ENCODE results near the gene NAAA. TPM values are rescaled to one million over a fixed set of nuclear protein-coding genes. Genes with fewer than 3 reads are reported as not detected.

Gene NAAA
- 10 to 100 TPM; 15.2 to 24.9 TPM for total RNA-seq
- 6.3 TPM for polyA plus RNA-seq (ENCODE audit: insufficient read depth, low read depth, low replicate concordance)
- long read RNA-seq, donor 1, partial matches to known transcripts, result 0 of 2 reads
- long read RNA-seq, donor 1, other reads (novel, unspliced or antisense), result 0 of 2 reads
- long read RNA-seq, donor 2, partial matches to known transcripts, result 0 of 1 reads
- long read RNA-seq, donor 2, other reads (novel, unspliced or antisense), result 0 of 1 reads

GRCh38 chr4:75940692-75941253 lies at the start of gene NAAA:
Gene NAAA, minus strand, starts transcription at chr4:75941013. Its CDS starts 64 bp downstream, at chr4:75940949.
- intact Hi-C loops (cut with DNase I; ENCODE audit: low total_unique reads), result no loop called here
- peak; percentile 63 for DNase-seq
- H3K27ac ChIP-seq, result peak within 1 kb of the TSS in 1 of 2 donors; percentile 63
- H3K36me3 ChIP-seq (ENCODE audit: low read depth, missing control alignments), result no peaks in the 10 kb centered on the region
- H3K4me1 ChIP-seq, result no peaks in the 10 kb centered on the region
- peak within 1 kb of the TSS; percentile 67 to 71 for H3K4me3 ChIP-seq
- H3K9me3 ChIP-seq, result no peaks in the 10 kb centered on the region
- WGBS, 2 donors, result 2% methylated on average over 8 to 23 of the region's 66 CpGs
- TF ChIP-seq POLR2A (IDR thresholded peaks at IDR 0.05) (no peak), CTCF (IDR thresholded peaks at IDR 0.05) (no peak)
- H3K27me3 ChIP-seq, result no peaks in the 10 kb centered on the region

GRCh38 chr4:75989846-75990528 lies 49.2 kb upstream of the NAAA start:
- H3K27ac ChIP-seq, result peak overlapping the region; percentile 41 to 81
- WGBS, 2 donors, result 1% methylated on average over 20 of the region's 20 CpGs
- peak overlapping the region; percentile 85 to 89 for H3K4me3 ChIP-seq
- intact Hi-C loops (cut with DNase I; ENCODE audit: low total_unique reads), result no loop called here
- H3K9me3 ChIP-seq, result no peaks in the 10 kb centered on the region
- no peak for DNase-seq
- H3K36me3 ChIP-seq (ENCODE audit: low read depth, missing control alignments), result no peaks in the 10 kb centered on the region
- TF ChIP-seq POLR2A (IDR thresholded peaks at IDR 0.05), result no peak
- no peak for TF ChIP-seq CTCF (IDR thresholded peaks at IDR 0.05)
- no peaks in the 10 kb centered on the region for H3K27me3 ChIP-seq
- peaks cover 11% of the 10 kb centered on the region for H3K4me1 ChIP-seq

- Histone ChIP-seq H3K27ac (no peak overlapping the region), H3K36me3 (ENCODE audit: low read depth, missing control alignments) (no peaks in the 10 kb centered on the region), H3K4me3 (no peak overlapping the region), H3K27me3 (no peaks in the 10 kb centered on the region), H3K4me1 (peaks cover 11% of the 10 kb centered on the region), H3K9me3 (no peaks in the 10 kb centered on the region)
- intact Hi-C loops (cut with DNase I; ENCODE audit: low total_unique reads), result no loop called here
- TF ChIP-seq POLR2A (IDR thresholded peaks at IDR 0.05) (no peak), CTCF (IDR thresholded peaks at IDR 0.05) (no peak)
- DNase-seq, result no peak
- 81 to 88% methylated on average over 3 of the region's 3 CpGs for WGBS, 2 donors
These were observed 44.3 kb upstream of the NAAA start for GRCh38 chr4:75985116-75985515.

GRCh38 chr4:75980576-75980975 lies 39.8 kb upstream of the NAAA start:
- no peak overlapping the region for H3K4me3 ChIP-seq
- no peaks in the 10 kb centered on the region for H3K36me3 ChIP-seq (ENCODE audit: low read depth, missing control alignments)
- no peak overlapping the region for H3K27ac ChIP-seq
- intact Hi-C loops (cut with DNase I; ENCODE audit: low total_unique reads), result no loop called here
- no peaks in the 10 kb centered on the region for H3K9me3 ChIP-seq
- no peaks in the 10 kb centered on the region for H3K27me3 ChIP-seq
- DNase-seq, result no peak
- TF ChIP-seq POLR2A (IDR thresholded peaks at IDR 0.05), result no peak
- TF ChIP-seq CTCF (IDR thresholded peaks at IDR 0.05), result no peak
- 56 to 84% methylated on average over 4 of the region's 4 CpGs for WGBS, 2 donors
- H3K4me1 ChIP-seq, result no peaks in the 10 kb centered on the region

Data from testis (tissue), 5 donors.